ENCODE measurements around the gene KATNB1.
"Not testable (repeated sequence)": the region's sequence is repeated elsewhere in the genome, so short reads cannot be mapped to it uniquely, and the experiment has no call there.

Gene KATNB1

GRCh38 chr16:57745768-57746167, 10.2 kb downstream of the KATNB1 start:
- no peak for DNase-seq

- DNase-seq: not testable (repeated sequence)
Measured at GRCh38 chr16:57746316-57746715, 10.7 kb downstream of the KATNB1 start.

GRCh38 chr16:57747091-57747490, 11.5 kb downstream of the KATNB1 start:
- DNase-seq: no peak

GRCh38 chr16:57747496-57747895, 11.9 kb downstream of the KATNB1 start:
- no peak for DNase-seq

GRCh38 chr16:57747996-57748395, 12.4 kb downstream of the KATNB1 start:
- DNase-seq: no peak

- DNase-seq: no peak
Measured at GRCh38 chr16:57748596-57748995, 13.0 kb downstream of the KATNB1 start.

- no peak for DNase-seq
Measured at GRCh38 chr16:57749101-57749692, 13.6 kb downstream of the KATNB1 start.

- no peak for DNase-seq
Measured at GRCh38 chr16:57749856-57750452, 14.4 kb downstream of the KATNB1 start.

- no peak for DNase-seq
Measured at GRCh38 chr16:57750796-57751538, 15.4 kb downstream of the KATNB1 start.

- DNase-seq: no peak
Measured at GRCh38 chr16:57751539-57752202, 16.1 kb downstream of the KATNB1 start.

GRCh38 chr16:57752203-57752580, 16.6 kb downstream of the KATNB1 start:
- DNase-seq: no peak

- DNase-seq: no peak
Measured at GRCh38 chr16:57752581-57753447, 17.2 kb downstream of the KATNB1 start.

GRCh38 chr16:57753448-57754353, 18.1 kb downstream of the KATNB1 start:
- DNase-seq: no peak

- no peak for DNase-seq
Measured at GRCh38 chr16:57754354-57755060, 18.9 kb downstream of the KATNB1 start.

- no peak for DNase-seq
Measured at GRCh38 chr16:57755061-57755684, 19.6 kb downstream of the KATNB1 start.

- DNase-seq: no peak
Measured at GRCh38 chr16:57755726-57756423, 20.3 kb downstream of the KATNB1 start.

- DNase-seq: peak; percentile 9 to 47
Measured at GRCh38 chr16:57756424-57757325, 21.1 kb downstream of the KATNB1 start.

- peak; percentile 86 to 88 for DNase-seq
Measured at GRCh38 chr16:57757326-57757786, 21.8 kb downstream of the KATNB1 start.

All from inflammatory macrophage (primary cell).